HG03196 (cell line): Measurements from ENCODE around the gene GLYATL1B.
"Not testable (repeated sequence)": the region's sequence is repeated elsewhere in the genome, so short reads cannot be mapped to it uniquely, and the experiment has no call there.

Experiments used
- ATAC-seq: cut with Tn5 transposase; IDR thresholded peaks from one replicate; pipeline ENCODE4 v1.9.1; 2021; ENCODE audit not compliant: unreplicated experiment

The GLYATL1B gene

GRCh38 chr11:59095972-59096575 lies 10.0 kb downstream of the GLYATL1B start:
- ATAC-seq = not testable (repeated sequence)

GRCh38 chr11:59097113-59097708 lies 11.1 kb downstream of the GLYATL1B start:
- no peak for ATAC-seq

GRCh38 chr11:59097938-59098337 lies 11.8 kb downstream of the GLYATL1B start:
- ATAC-seq = not testable (repeated sequence)

GRCh38 chr11:59102259-59102765 lies 16.2 kb downstream of the GLYATL1B start:
- peak; percentile 61 for ATAC-seq

- ATAC-seq = peak; percentile 70
Measured at GRCh38 chr11:59106363-59107336, 20.5 kb downstream of the GLYATL1B start, which contains the start of gene FAM111B. FAM111B (plus strand) TSS chr11:59107237; CDS start chr11:59109626, 2,389 bp downstream.

GRCh38 chr11:59107721-59108120 lies 21.6 kb downstream of the GLYATL1B start:
- not testable (repeated sequence) for ATAC-seq

GRCh38 chr11:59112494-59112893 lies 26.4 kb downstream of the GLYATL1B start:
- ATAC-seq = no peak

- ATAC-seq = no peak
Measured at GRCh38 chr11:59114344-59114743, 28.2 kb downstream of the GLYATL1B start.

GRCh38 chr11:59115553-59115952 lies 29.4 kb downstream of the GLYATL1B start:
- no peak for ATAC-seq

- no peak for ATAC-seq
Measured at GRCh38 chr11:59117774-59118173, 31.7 kb downstream of the GLYATL1B start.

GRCh38 chr11:59119826-59120225 lies 33.7 kb downstream of the GLYATL1B start:
- no peak for ATAC-seq

- ATAC-seq = peak; percentile 87
Measured at GRCh38 chr11:59135648-59136461, 49.7 kb downstream of the GLYATL1B start.

GRCh38 chr11:59136551-59136950 lies 50.4 kb downstream of the GLYATL1B start:
- ATAC-seq = not testable (repeated sequence)

- ATAC-seq = no peak
Measured at GRCh38 chr11:59137190-59137589, 51.1 kb downstream of the GLYATL1B start.

- no peak for ATAC-seq
Measured at GRCh38 chr11:59138643-59139042, 52.5 kb downstream of the GLYATL1B start.

GRCh38 chr11:59141191-59141590 lies 55.1 kb downstream of the GLYATL1B start:
- ATAC-seq = no peak

- no peak for ATAC-seq
Measured at GRCh38 chr11:59141673-59142460, 55.8 kb downstream of the GLYATL1B start.

- peak; percentile 72 for ATAC-seq
Measured at GRCh38 chr11:59142530-59143507, 56.7 kb downstream of the GLYATL1B start, which contains the start of gene FAM111A. FAM111A (plus strand) TSS chr11:59142856; CDS start chr11:59148873, 6,017 bp downstream.
